HFF-Myc (cell line): Measurements from ENCODE around the gene REEP2.
"Not testable (repeated sequence)": the region's sequence is repeated elsewhere in the genome, so short reads cannot be mapped to it uniquely, and the experiment has no call there.

ENCODE experiments used
- DNase-seq: peaks from one replicate; pipeline ENCODE4 v3.0.0-alpha.2; 2011; ENCODE audit warnings: low read depth; ENCODE audit errors: extremely low read depth
- H3K4me3 ChIP-seq: replicated peaks from 2 replicates; pipeline ENCODE4 v1.5.1; 2011; ENCODE audit warnings: low read depth, mild to moderate bottlenecking, control low read depth, low read length
- TF ChIP-seq, protein P1 (sequence below): IDR thresholded peaks from 2 replicates; pipeline ENCODE4 v1.5.1; 2012; ENCODE audit warnings: mild to moderate bottlenecking, low read depth, low read length, control low read depth; ENCODE audit errors: missing control alignments

REEP2 gene

DNA sequence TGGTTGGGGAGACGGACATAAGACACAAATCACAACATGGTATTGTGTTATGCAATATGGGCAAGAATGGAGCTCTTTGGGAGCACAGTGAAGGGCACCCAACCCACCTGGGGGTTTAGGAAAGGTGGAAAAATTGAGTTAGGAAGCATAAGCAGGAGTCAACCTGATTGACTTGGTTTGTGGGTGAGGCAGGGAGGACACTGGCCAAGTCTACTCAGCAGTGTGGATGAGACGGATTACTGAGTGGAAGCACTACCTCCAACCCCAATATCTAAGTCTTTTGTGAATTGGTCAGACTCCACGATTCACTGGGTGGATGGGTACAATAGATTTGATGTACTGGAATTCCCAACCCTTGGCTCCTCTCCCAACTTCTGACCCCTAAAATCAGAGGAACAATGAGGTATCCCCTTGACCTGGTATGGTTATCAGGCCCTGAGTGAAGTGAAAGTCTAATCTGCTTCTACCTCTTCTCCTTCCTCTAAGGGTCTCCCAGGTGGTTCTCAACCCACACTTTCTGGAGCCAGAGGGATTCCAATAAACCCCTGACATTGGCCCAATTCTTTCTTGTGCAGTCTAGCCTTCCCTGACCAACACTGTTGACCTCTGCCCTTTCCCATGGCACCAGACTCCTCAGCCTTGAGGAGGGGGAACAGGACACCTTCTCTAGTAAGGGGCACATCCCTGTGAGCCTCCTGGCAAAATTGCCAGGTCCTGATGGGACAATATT, 31.6 kb downstream of the REEP2 start:
- H3K4me3 ChIP-seq = no peak overlapping the region
- DNase-seq = no peak
- TF ChIP-seq, protein P1, sequence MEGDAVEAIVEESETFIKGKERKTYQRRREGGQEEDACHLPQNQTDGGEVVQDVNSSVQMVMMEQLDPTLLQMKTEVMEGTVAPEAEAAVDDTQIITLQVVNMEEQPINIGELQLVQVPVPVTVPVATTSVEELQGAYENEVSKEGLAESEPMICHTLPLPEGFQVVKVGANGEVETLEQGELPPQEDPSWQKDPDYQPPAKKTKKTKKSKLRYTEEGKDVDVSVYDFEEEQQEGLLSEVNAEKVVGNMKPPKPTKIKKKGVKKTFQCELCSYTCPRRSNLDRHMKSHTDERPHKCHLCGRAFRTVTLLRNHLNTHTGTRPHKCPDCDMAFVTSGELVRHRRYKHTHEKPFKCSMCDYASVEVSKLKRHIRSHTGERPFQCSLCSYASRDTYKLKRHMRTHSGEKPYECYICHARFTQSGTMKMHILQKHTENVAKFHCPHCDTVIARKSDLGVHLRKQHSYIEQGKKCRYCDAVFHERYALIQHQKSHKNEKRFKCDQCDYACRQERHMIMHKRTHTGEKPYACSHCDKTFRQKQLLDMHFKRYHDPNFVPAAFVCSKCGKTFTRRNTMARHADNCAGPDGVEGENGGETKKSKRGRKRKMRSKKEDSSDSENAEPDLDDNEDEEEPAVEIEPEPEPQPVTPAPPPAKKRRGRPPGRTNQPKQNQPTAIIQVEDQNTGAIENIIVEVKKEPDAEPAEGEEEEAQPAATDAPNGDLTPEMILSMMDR = no peak

DNA sequence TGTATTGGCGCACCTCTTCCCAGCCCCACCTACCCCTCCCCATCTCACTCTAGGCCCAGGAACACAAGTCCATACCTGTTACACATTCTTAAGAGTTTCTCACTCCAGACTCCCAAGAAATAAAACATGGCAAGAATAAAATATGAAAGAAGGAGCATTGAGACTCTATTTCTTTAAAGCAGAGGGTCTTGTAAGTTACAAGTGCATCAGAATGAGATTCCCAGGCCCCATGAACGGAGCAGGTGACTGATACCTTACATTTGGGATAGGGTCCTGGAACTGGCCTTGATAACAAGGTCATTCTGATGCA, 32.1 kb downstream of the REEP2 start:
- TF ChIP-seq, protein P1 = no peak
- no peak for DNase-seq
- H3K4me3 ChIP-seq = no peak overlapping the region

DNA sequence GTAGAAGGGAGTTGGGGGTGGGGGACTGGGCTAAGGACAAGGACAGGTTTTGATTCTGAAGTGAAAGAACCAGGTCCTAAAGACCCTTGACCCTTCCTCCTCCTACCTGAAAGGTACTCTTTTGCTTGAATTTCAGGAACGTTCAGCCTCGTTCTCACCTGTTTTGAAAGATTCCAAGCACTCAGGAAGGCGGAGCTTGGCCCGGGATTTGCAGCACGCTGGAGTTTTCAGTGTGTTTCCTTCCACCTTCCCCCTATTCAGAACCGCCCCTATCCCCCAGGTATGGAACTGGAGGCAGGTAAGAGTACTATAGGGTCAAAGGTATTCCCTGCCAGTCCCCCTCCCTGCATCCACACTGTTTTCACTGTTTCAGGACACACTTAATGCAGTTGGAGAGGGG, 33.5 kb downstream of the REEP2 start:
- TF ChIP-seq, protein P1 = no peak
- DNase-seq = no peak
- no peak overlapping the region for H3K4me3 ChIP-seq

DNA sequence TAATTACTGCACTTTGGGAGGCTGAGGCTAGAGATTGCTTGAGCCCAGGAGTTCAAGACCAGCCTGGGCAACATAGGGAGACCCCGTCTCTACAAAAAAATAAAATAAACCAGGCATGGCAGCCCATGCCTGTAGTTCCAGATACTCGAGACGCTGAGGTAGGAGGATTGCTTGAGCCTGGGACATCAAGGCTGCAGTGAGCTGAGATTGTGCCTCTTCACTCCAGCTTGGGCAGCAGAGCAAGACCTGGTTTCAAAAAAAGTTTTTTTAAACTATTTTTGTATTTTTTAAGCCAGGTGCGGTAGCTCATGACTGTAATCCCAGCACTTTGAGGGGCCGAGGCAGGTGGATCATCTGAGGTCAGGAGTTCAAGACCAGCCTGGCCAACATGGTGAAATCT, 34.3 kb downstream of the REEP2 start:
- not testable (repeated sequence) for H3K4me3 ChIP-seq, DNase-seq

DNA sequence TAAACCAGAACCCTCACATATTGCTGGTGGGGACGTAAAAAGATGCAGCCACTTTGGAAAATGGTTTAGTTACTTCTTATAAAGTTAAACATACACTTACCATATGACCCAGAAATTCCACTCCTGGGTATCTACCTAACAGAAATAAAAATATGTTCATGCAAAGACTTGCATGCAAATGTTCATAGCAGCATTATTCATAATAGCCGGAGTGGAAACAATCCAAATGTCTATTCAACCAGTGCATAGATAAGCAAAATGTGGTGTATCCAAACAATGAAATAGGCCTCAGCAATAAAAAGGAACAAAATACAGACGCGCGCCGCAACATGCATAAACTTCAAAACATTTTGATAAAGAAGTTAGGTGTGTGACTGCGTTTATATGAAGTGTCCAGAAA, 38.1 kb downstream of the REEP2 start:
- no peak overlapping the region for H3K4me3 ChIP-seq
- TF ChIP-seq, protein P1 = no peak
- no peak for DNase-seq

DNA sequence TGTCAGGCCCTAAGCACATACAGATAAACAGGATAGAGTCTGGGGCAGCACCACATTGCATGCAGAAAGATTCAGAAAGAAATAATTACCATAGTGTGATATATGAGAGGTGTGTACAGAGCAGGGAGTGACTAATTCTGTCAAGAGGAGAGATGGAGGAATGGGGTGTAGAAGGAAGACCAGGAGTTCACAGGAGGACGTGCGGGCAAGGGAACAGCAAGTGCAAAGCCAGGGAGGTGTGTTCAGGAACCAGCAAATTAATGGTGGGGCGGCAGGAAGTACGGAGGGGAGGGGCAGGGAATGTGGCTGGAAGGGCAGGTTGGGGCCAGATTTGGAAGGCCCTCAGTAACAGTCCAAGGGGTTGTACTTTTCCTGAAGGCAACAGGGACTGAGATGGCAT, 43.8 kb downstream of the REEP2 start:
- H3K4me3 ChIP-seq = no peak overlapping the region
- TF ChIP-seq, protein P1 = no peak
- no peak for DNase-seq

DNA sequence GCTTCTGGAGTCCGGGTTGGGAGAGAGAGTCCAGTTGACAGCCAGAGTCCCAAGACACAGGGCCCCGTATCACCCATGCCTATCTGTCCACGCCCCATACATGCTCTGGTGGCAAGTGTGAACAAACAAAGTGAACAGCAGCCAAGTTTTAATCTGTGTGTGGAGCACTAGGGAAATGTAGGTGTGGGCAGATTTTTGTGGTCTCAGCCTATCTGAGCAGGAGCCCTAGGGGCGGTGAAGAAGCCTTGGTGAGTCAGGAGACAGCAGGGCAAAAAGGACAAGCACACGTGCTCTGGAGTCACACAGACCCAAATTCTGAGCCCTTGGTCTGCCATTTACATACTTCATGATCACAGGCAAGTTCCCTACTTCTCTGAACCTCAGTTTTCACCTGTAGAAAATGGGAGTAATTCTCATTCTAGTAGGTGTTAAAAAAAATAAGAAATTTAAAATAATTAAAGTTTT, 49.7 kb downstream of the REEP2 start:
- no peak overlapping the region for H3K4me3 ChIP-seq
- DNase-seq = no peak
- TF ChIP-seq, protein P1 = no peak
